ENCODE results near the gene LRIG1. TPM values are rescaled to one million over a fixed set of nuclear protein-coding genes. Genes with fewer than 3 reads are reported as not detected.

Gene LRIG1
- total RNA-seq, 1 experiment from 2014 or later: 5.8 TPM

- DNase-seq (ENCODE audit: extremely low read depth, low read depth): no peak
Observed at GRCh38 chr3:66406163-66406562, 94.7 kb downstream of the LRIG1 start.

DNA sequence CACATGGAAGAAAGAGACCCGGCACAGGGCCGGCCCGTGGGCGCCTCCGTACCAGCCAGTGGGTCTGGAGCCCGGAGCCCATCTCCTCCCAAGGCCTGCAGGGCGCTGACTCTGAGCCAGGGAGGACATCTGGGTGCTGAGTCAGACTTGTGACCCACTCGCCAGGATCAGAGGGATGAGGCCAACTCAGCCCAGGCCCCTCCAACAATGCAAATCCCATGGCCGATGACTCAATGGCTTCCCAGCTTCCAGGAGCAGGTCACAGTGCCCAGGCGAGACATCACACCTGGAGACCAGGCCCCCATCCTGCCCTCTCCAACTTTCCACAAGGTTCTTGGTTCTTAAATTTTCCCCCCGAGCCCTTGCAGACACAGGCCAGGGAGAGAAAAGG lies 95.1 kb downstream of the LRIG1 start:
- no peak for DNase-seq (ENCODE audit: extremely low read depth, low read depth)

- no peak for DNase-seq (ENCODE audit: extremely low read depth, low read depth)
Observed at GRCh38 chr3:66404903-66405700, 95.7 kb downstream of the LRIG1 start.

- no peak for DNase-seq (ENCODE audit: extremely low read depth, low read depth)
Observed at GRCh38 chr3:66404197-66404596, 96.6 kb downstream of the LRIG1 start.

GRCh38 chr3:66403323-66403990 lies 97.4 kb downstream of the LRIG1 start:
- no peak for DNase-seq (ENCODE audit: extremely low read depth, low read depth)

- DNase-seq (ENCODE audit: extremely low read depth, low read depth): no peak
Observed at GRCh38 chr3:66402596-66403290, 98.1 kb downstream of the LRIG1 start.

GRCh38 chr3:66401675-66402491 lies 98.9 kb downstream of the LRIG1 start:
- no peak for DNase-seq (ENCODE audit: extremely low read depth, low read depth)

DNA sequence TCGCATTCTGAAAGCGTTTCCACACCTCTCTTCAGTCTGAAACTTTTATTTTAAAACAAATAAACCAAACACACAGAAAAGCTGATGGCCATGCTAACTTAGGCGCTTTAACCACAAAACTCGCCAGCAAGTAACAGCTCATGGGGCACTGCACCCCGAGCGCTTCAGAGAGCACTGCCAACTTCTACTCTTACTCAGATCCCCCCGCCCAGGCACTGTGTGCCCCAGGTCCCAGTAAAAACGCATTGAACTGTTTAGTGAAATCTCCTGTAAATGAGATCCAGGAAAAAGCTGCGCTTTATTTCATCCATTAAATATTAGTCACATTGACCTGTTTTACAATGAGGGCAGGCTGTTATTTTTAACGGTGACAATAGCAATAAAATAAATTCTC lies 99.7 kb downstream of the LRIG1 start:
- no peak for DNase-seq (ENCODE audit: extremely low read depth, low read depth)

DNA sequence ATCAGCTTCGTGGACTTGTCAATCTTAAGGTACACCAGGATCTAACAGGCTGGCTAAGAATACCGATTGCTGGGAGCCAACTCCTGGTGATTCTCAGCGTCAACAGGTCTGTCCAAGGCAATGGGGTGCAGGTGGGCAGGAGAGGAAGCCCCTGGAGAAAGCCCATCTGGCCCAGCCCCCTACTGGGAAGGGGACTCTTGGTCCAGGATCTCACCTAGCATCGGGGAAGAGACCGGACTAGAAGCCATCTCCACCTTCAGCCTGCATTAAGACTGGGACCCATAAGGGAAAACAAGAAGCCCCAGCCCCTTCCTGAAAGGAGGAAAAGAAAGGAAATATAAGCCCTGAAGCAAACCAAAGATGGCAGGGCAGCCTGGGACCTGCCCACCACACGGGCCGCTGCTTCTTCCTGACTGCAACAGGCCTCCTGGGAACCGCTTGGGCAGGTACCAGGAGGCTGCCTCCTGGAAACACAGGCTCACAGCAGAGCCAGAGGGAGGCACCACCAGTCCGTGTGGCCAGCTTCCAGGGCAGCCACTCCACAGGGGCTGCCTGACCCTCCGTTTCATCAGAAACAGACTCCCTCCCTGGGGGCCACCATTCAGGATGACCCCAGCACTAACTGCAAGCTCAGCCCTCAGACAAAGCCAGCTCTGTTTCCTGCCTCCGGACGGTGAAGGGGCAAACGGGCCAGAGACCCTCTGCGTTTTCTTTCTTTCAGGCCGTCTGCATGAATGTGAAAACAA lies 100.2 kb downstream of the LRIG1 start:
- no peak for DNase-seq (ENCODE audit: extremely low read depth, low read depth)

GRCh38 chr3:66399529-66400232 lies 101.1 kb downstream of the LRIG1 start:
- no peak for DNase-seq (ENCODE audit: extremely low read depth, low read depth)

DNA sequence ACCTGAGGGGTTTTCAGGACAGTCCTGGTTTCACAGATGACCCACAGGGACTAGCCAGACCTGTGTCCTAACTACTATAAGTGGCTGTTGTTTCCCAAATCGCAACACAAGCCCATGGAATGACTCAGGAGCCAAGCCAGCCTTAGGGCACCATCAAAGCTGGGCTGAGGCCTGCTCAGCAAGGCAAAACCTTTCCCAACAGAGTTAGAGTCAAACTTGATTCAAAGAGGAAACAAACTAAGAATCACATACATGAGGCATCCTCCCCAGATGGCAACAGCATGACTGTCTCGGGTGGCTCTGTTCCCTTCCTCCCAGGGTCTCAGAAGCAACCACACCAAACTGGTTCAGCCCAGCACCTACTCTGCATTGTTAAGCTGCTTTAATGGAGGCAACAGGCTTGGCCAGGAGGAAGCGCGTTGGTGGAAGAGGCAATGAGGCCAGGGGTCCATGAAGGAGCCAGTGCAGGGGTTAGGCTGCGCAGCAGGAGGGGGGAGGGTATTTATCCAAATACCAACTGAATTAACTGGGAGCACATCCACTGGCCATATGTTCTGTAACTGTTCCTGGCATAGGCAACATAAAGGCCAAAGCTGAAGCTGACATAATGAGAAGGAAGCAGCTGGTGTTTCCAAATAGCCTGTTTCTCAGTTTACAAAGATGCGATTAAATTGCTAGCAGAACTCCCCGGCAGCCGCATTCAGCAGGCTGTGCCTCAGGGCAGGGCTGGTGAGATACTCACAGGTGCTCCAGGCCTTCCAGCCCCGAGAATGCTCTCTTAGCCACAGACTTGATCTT lies 102.4 kb downstream of the LRIG1 start:
- no peak for DNase-seq (ENCODE audit: extremely low read depth, low read depth)

- peak; percentile 13 for DNase-seq (ENCODE audit: extremely low read depth, low read depth)
Observed at GRCh38 chr3:66397745-66398144, 103.1 kb downstream of the LRIG1 start.

- no peak for DNase-seq (ENCODE audit: extremely low read depth, low read depth)
Observed at GRCh38 chr3:66396888-66397287, 103.9 kb downstream of the LRIG1 start.

DNA sequence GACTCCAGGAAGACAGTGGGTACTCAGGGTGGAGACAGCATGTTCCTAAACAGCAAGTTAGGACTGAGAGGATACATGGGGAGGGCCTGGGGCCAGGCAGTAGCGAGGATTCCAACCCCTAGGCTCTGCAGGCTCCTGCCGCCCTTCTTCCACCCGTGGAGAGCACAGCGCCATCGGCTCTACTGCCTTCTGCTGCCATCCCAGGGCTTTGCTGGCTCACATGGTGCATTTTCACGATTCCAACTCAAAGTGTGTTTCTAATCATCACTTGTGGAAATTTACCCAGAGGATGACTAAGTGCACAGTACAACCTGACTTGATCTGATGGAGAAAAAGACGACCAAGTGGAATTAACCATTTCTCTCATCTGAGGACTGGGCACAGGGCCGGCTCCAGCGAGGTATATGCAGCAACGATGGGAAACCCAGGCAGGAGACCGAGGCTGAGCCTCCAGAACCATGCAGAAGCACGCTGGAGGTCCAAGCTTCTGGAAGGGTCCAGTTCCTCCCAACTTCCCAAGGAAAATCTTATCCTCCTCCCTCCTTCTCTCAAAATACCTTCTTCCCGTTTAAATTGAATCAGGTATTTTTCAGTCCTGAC lies 104.6 kb downstream of the LRIG1 start:
- DNase-seq (ENCODE audit: extremely low read depth, low read depth): no peak

DNA sequence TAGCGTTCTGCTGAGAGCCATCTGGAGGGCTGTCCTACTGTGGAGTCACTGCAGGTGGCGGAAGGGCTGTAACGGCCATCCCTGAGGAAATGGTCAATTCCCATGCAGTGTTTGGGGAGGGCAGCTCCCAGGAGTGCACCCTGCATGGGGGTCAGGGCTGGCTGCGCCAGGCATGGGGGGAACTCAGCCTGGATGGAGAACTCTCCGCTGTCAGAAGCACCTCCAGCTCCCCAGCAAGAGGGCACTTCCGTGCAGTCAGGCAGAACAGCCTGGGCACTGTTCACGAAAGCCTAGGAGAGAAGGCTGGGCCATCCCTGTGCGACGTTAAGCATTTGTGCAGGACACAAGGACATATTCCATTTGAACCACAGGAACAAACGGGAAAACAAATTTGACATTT lies 105.2 kb downstream of the LRIG1 start:
- no peak for DNase-seq (ENCODE audit: extremely low read depth, low read depth)

GRCh38 chr3:66394753-66395249 lies 106.0 kb downstream of the LRIG1 start:
- no peak for DNase-seq (ENCODE audit: extremely low read depth, low read depth)

DNA sequence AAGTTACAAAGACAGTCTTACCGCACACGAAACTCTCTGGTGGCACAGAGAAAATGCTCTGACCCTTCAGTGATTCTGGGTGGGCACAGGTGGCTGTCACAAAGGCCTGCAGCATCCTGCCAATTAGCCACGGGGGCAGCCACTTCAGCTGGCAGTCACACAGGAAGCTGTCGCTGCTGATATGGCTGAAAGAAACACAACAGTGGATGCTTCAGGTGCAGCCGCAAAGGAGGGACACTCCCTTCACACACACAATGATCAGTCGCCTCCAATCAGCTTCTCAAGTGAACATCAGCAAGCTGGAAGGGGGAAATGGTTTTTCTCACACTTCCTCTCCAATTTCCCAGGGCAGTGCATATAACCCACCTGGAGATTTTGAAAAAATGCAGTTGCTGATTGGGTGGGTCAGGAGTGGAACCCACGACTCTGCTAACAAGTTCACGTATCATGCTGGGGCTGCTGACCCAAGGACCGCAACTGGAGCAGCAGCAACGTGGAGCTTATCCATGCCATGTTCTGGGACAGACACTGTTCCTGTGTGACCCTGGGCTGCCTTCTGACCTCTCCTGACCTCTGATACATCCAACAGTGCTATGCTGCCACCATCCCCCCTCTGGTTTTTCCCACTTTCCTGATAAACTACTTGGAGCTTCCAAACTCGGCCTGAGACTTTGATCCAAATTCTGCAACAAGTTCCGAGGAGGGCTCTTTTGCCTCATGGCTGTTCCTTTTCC lies 106.6 kb downstream of the LRIG1 start:
- DNase-seq (ENCODE audit: extremely low read depth, low read depth): no peak
